Stimulated activated CD8-positive, alpha-beta memory T cell treated with anti-CD3 and anti-CD28 coated beads, Interleukin-15, amount 100 ng/mL, for 24 hours (primary cell): ENCODE data around the gene TLCD3A.
"Not testable (repeated sequence)": the region's sequence is repeated elsewhere in the genome, so short reads cannot be mapped to it uniquely, and the experiment has no call there.

Experiments used
- DNase-seq: peaks from one replicate; pipeline ENCODE4 v3.0.0-alpha.2; 2020; ENCODE audit warnings: low read depth

TLCD3A gene

DNA sequence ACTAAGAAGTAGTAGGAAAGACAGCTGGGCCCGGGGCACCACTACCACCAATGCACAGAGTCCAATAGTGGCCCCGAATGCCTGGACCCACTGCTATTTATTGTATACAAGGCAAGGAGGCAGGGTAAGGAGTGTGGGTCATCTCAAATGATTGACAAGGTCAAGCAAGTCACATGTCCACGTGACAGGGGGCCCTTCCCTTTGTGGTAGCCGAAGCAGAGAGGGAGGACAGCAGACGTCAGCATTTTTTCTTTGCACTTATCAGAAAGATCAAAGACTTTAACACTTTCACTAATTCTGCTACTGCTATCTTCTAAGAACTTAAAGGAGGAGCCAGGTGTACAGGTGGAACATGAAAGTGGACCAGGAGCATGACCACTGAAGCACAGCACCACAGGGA is 24.3 kb upstream of the TLCD3A start:
- no peak for DNase-seq

GRCh38 chr17:718075-718474 is 14.3 kb upstream of the TLCD3A start:
- no peak for DNase-seq

DNA sequence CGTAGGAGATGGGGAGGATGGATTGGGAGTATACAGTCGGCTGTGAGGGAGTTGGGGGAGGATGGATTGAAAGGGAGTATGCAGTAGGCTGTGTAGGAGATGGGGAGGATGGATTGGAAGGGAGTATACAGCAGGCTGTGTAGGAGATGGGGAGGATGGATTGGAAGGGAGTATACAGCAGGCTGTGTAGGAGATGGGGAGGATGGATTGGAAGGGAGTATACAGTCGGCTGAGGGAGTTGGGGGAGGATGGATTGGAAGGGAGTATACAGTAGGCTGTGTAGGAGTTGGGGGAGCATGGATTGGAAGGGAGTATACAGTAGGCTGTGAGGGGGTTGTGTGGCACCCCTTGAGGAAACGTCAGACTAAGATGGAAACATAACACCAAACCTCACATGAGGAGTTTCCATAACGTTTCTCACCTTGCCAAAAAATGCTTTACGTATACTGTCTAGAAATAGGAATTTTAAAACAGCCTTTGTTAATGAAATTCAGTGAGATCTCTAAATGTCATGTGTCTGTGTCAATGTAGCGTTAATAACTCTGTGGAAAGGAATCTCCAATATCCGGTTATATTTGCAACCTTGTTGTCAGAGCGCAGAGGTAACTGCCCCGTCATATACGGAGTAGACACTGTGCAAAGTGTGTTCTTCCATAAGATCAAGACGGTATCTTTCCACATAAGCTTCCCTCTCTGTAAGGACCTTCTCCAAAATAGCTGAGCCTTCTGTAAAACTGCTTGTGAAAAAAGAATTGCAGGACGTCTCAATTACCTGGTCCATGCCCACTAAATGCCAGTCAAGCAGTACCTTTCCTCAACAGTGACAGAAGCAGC is 11.5 kb upstream of the TLCD3A start:
- DNase-seq: no peak

DNA sequence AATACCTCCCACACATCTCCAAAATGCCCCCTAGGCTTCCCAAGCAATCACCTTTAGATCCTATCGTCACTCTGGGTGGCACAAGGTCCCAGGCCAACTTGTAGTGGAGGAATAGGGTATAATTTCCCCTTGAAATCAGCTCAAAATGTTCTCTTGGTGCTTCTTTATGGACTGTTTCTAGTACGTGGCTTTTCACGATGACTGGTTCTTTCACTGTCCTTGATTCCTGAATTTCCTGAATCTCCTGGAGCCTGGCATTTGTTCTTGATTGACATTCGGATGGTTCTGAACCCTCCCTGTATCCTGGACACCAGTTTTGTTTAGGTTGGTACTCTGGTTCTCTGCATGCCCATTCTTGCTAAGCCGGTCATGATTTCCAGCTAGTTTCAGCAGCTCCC is 10.9 kb upstream of the TLCD3A start:
- DNase-seq: no peak

GRCh38 chr17:725084-725483 is 7.3 kb upstream of the TLCD3A start:
- no peak for DNase-seq

- DNase-seq: no peak
These were observed 6.7 kb upstream of the TLCD3A start for GRCh38 chr17:725746-726145.

- no peak for DNase-seq
These were observed 6.0 kb upstream of the TLCD3A start for GRCh38 chr17:726271-726919.

GRCh38 chr17:728911-729310 is 3.5 kb upstream of the TLCD3A start:
- no peak for DNase-seq

DNA sequence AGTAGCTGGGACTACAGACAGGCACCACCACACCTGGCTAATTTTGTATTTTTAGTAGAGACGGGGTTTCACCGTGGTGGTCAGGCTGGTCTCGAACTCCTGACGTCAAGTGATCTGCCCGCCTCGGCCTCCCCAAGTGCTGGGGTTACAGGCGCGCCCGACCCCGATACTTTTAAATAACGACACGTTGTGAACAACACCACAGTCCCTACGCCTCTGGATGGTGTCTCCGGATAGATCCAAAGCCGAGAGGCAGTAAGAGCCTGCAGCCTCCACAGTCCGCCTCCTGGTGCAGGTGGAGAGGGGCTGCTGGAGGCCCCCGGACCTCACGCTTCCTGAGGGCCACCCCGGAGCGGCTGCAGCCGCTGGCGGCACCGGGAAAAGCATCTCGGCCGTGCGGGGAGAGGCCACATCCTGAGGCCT is 741 bp upstream of the TLCD3A start:
- no peak for DNase-seq

DNA sequence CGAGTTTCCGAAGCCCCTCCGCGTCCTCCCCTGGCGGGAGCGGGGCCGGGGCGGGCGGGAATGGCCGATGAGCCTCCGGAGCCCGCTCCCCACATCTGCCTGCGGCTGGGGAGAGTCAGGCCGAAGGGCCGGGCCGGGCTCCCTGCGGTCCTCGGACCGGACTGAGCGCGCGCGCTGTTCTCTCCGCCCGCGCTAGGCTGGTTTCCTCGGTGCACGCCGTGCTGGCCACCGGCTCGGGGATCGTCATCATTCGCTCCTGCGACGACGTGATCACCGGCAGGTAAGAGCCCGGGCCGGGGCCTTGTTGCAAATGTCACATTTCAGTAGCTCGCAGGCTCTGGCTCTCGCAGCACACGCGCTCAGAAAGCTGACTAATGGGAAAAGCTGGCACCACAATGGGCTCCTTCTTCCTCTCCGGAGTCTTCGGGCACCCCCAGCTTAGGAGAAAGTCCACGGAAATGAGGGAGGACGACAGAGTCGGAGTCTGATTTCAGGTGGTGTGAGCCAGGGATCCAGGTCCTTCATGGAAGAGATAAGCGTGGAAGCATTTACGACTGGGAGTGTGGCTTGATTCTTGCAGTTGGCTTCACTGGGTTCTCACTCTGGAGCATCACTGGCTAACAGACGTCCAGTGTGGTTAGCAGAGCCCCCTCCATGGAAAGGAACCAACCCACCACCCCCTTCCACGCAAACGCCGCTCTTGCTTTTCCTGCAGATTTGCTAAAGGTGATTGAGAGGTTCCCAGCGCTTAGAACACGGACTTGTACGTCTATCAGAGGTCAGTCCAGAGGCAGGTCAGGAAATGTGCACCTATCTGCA is 715 bp downstream of the TLCD3A start:
- DNase-seq: no peak

DNA sequence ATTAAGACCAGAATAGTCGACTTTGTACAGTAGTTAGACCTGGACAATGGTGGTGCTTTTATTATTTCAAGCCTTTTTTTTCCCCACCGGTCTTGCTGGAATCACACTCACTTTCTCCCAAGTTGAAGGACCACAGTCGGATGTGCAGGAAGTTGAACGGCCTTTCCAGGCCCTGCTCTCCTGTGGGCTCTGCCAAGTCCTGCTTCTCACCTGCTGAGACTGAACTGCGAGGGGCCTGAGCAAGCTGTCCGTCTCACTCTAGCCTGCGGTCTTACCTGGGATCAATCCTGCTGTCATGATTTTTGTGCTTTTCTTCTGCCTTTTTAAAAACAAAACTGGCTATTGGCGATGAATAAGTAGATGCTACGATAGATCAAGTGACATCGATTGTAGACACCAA is 1.3 kb downstream of the TLCD3A start:
- DNase-seq: no peak

- DNase-seq: no peak
These were observed 5.2 kb downstream of the TLCD3A start for GRCh38 chr17:737561-738113.

GRCh38 chr17:740240-741017 is 8.0 kb downstream of the TLCD3A start:
- DNase-seq: no peak

- DNase-seq: no peak
These were observed 9.9 kb downstream of the TLCD3A start for GRCh38 chr17:742147-742793.

GRCh38 chr17:743139-743538 is 10.7 kb downstream of the TLCD3A start:
- no peak for DNase-seq

DNA sequence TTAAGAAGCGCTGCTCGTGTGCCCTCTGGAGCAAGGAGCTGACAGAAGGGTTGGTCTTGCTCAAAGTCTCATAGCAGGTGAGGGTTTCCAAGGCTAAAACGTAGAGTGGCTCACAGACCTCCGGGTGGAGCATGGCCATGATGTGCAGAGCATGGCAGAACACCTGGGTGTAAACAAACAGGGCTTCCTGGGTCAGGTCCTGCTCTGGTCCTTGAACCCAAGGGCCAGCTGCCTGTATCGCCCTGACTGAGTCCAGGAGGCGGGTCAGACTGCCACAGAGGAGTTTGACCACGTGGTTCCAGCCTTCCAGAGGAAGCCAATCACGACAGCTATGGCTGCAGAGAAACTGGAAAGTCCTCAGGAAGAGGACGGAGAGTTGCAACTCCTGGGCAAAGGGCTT is 12.5 kb downstream of the TLCD3A start:
- no peak for DNase-seq

DNA sequence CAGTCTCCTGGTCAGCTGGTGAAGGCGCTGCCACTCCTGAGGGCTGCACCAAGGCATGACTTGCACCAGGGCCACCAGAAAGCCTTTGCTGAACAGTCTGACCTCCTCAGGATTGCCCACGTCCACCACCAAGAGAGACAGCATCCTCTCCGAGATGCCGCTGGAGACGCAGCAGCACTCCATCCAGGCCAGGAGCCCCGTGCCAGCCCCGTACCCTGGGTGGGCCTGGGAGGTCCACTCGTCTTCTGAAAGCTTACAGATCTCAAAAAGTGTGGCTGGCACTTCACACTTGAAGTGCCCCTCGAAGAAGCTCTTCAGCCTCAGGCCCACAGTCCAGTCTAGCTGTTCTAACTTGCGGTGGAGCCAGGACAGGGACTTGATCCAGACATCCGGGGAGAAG is 13.0 kb downstream of the TLCD3A start:
- no peak for DNase-seq

GRCh38 chr17:746181-746580 is 13.8 kb downstream of the TLCD3A start:
- no peak for DNase-seq

GRCh38 chr17:746783-747629 is 14.6 kb downstream of the TLCD3A start:
- DNase-seq: no peak

DNA sequence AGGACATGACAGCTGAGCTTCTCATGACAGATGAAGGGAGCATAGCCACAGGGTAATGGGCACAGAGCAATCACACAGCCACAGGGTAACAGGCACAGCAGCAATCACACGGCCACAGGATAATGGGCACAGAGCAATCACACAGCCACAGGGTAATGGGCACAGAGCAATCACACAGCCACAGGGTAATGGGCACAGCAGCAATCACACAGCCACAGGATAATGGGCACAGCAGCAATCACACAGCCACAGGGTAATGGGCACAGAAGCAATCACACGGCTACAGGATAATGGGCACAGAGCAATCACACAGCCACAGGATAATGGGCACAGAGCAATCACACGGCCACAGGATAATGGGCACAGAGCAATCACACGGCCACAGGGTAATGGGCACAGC is 16.2 kb downstream of the TLCD3A start:
- DNase-seq: not testable (repeated sequence)
